Lung (tissue), 12 donors: ENCODE data around the gene B3GALT4. TPM values are rescaled to one million over a fixed set of nuclear protein-coding genes. Genes with fewer than 3 reads are reported as not detected.

Experiments used
- ATAC-seq: fragments of 200-7000 bp; cut with Tn5 transposase; one replicate; pipeline ENCODE4 v1.9.1; 2020; ENCODE audit warnings: moderate number of reproducible peaks; ENCODE audit not compliant: insufficient read depth, low FRiP score
- DNase-seq, 3 donors: peaks; one replicate each; pipeline ENCODE4 v3.0.0-alpha.2; 2013 to 2017
- H3K27ac ChIP-seq, 2 donors: one replicate each; pipeline ENCODE4 v1.5.1; 2013; ENCODE audit warnings: mild to moderate bottlenecking in 2 of 2, moderate library complexity in 2 of 2, control low read depth in 1 of 2, inconsistent platforms in 1 of 2, low read depth in 1 of 2, low read length in 1 of 2
- H3K27me3 ChIP-seq, 3 donors: one replicate each; pipeline ENCODE4 v1.5.1; 2013; ENCODE audit warnings: low read length in 2 of 3; ENCODE audit not compliant: control insufficient read depth in 3 of 3, insufficient read depth in 3 of 3
- H3K36me3 ChIP-seq, 4 donors: one replicate each; pipeline ENCODE4 v1.5.1; 2013; ENCODE audit warnings: low read length in 4 of 4, mild to moderate bottlenecking in 1 of 4, moderate library complexity in 1 of 4; ENCODE audit not compliant: control insufficient read depth in 4 of 4, insufficient read depth in 4 of 4
- H3K4me1 ChIP-seq, 5 donors: one replicate each; pipeline ENCODE4 v1.5.1; 2013; ENCODE audit warnings: low read length in 5 of 5, mild to moderate bottlenecking in 2 of 5, moderate library complexity in 1 of 5; ENCODE audit not compliant: control insufficient read depth in 5 of 5, insufficient read depth in 5 of 5
- H3K4me3 ChIP-seq: one replicate; pipeline ENCODE4 v1.5.1; 2013; ENCODE audit warnings: mild to moderate bottlenecking, control low read depth, moderate library complexity
- H3K9ac ChIP-seq, 2 donors: one replicate each; pipeline ENCODE4 v1.5.1; 2013; ENCODE audit warnings: low read length in 2 of 2, control low read depth in 1 of 2; ENCODE audit not compliant: insufficient read depth in 1 of 2
- H3K9me3 ChIP-seq, 4 donors: one replicate each; pipeline ENCODE4 v1.5.1; 2013; ENCODE audit warnings: low read length in 3 of 4, mild to moderate bottlenecking in 1 of 4, moderate library complexity in 1 of 4; ENCODE audit not compliant: control insufficient read depth in 4 of 4, insufficient read depth in 3 of 4
- WGBS, 2 donors: extraction: QIAGEN DNeasy Blood & Tissue Kit; methylation state at CpG; one replicate each; pipeline ENCODE4 v1.1.7; 2013; 5-methylcytosine and 5-hydroxymethylcytosine counted together
- polyA plus RNA-seq, 2 donors: library from polyadenylated mRNA; stranded (reverse); fragments of 200-250 nt; gene quantifications; one replicate each; pipeline ENCODE4 v1.2.1, GENCODE V29; 2013
- total RNA-seq, 2 donors: library from RNA; depleted of rRNA in 1 of 2; stranded (reverse); fragments of >200 nt in 1 of 2; gene quantifications; one replicate each; pipeline ENCODE4 v1.2.1, GENCODE V29; 2014 to 2021
- TF ChIP-seq, protein P1 (sequence below): IDR thresholded peaks from 2 replicates; pipeline ENCODE4 v1.5.1; 2012; ENCODE audit warnings: mild to moderate bottlenecking; ENCODE audit errors: control extremely low read depth, extremely low read depth
- donor health status: control.
- donor health status: control.
- donor health status: Bipolar disorder and iron deficiency.
- donor health status: healthy.
- donor health status: DM: yes; HTN: yes; CAD: no.

The B3GALT4 gene
- total and polyA plus RNA-seq, 4 donors = 6.8 to 19.0 (median 14.0) TPM

DNA sequence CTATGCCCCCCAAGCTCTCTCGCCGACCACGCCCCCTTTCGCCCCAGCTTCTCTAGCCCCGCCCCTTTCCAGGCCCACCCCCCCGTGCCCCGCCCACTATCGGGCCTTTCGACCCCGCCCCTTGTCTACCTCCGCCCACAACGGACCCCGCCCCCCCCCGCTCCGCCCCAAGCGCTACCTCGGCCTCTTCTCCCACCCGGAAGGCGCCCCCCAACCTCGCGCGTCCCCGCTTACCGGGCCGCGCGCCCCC, 40.4 kb downstream of the B3GALT4 start:
- Histone ChIP-seq H3K4me3 (no peak overlapping the region), H3K9me3 (no peaks in the 10 kb centered on the region), H3K27ac (no peak overlapping the region), H3K27me3 (no peaks in the 10 kb centered on the region), H3K4me1 (peaks cover 12 to 38% (median 17%) of the 10 kb centered on the region in 5 donors), H3K36me3 (peaks cover 4 to 46% (median 30%) of the 10 kb centered on the region in 4 donors), H3K9ac (no peak overlapping the region)
- TF ChIP-seq, protein P1, sequence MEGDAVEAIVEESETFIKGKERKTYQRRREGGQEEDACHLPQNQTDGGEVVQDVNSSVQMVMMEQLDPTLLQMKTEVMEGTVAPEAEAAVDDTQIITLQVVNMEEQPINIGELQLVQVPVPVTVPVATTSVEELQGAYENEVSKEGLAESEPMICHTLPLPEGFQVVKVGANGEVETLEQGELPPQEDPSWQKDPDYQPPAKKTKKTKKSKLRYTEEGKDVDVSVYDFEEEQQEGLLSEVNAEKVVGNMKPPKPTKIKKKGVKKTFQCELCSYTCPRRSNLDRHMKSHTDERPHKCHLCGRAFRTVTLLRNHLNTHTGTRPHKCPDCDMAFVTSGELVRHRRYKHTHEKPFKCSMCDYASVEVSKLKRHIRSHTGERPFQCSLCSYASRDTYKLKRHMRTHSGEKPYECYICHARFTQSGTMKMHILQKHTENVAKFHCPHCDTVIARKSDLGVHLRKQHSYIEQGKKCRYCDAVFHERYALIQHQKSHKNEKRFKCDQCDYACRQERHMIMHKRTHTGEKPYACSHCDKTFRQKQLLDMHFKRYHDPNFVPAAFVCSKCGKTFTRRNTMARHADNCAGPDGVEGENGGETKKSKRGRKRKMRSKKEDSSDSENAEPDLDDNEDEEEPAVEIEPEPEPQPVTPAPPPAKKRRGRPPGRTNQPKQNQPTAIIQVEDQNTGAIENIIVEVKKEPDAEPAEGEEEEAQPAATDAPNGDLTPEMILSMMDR = no peak
- ATAC-seq = peak; percentile 4
- WGBS, 2 donors = 0 to 2% methylated on average over 12 to 26 of the region's 27 CpGs
- DNase-seq = no peak

DNA sequence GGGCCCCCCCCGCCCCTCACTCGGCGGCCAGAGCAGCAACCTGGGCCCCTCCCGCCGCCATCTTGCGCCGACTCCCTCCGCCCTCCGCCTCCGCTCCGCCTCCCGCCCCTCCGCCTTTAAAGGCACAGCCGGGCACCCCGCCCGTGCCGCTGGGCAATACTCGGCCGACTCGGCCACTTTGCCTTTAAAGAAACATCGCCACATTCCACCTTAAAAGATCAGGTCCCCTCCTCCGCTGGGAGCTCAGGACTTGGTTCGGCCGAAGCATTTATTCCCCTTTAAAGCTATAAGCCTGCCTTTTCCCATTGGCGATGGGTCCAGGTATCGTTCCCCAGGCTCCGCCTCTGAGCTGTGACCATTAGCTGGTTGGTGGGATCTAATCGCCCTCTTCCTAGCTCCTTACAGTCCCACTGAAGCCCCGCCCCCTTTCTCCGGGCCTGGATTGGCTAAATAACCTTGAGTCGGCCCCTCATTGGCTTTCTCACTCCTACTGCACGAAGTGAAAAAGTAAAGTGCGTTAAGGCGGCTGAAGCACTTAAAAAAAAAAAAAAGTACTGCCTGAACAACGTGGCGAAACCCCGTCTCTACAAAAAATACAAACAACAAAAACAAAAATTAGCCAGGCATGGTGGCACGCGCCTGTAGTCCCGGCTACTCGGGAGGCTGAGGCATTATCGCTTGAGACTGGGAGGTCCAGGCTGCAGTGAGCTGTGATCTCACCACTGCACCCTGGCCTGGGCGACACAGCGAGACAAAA, 40.9 kb downstream of the B3GALT4 start, which contains the start of gene ZBTB22:
ZBTB22 (minus strand) TSS at position 76 of the 757 bp plus-strand sequence. CDS start 828 bp downstream, outside the sequence.
- Histone ChIP-seq H3K4me1 (peaks cover 12 to 35% (median 15%) of the 10 kb centered on the region in 5 donors), H3K36me3 (peaks cover 4 to 46% (median 30%) of the 10 kb centered on the region in 4 donors), H3K4me3 (peak within 1 kb of the TSS; percentile 30), H3K27ac (peak within 1 kb of the TSS; percentile 62 to 76), H3K9ac (peak within 1 kb of the TSS in 1 of 2 donors; percentile 85), H3K27me3 (no peaks in the 10 kb centered on the region), H3K9me3 (no peaks in the 10 kb centered on the region)
- peak; percentile 67 for ATAC-seq
- DNase-seq = peak; percentile 99 to 100 (median 99)
- TF ChIP-seq, protein P1 = no peak
- 2% methylated on average over 41 to 44 of the region's 44 CpGs for WGBS, 2 donors

DNA sequence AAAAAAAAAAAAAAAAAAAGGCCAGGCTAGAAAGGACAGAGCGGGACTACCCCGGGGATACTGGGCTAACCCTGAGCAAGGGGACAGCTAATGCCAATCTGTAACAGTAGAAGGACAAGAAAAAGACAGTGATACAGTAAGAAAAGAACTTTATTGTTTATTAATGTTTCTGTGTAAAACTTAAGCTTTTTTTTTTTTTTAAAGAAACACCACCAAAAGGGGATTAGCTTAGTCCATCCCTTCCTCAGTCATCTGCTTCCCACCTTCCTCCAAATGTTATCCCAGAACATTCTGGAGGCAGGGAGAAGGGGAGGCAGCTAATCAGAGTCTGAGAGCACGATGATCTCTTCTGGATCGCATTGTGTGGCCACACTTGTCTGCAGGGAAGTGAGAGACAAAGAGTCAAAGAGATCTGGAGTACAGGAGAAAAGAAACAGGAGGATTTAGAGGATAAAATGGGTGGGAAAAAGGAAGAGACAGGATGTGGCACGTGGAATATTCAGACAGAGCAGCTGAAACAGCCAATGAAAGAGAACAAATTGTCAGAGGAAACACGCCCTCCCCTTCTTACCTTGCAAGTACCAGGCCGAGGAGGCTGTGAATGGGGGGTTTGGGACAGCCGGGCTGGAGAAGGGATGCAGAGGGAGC, 41.6 kb downstream of the B3GALT4 start:
- Histone ChIP-seq H3K4me3 (no peak overlapping the region), H3K4me1 (peaks cover 12 to 36% (median 15%) of the 10 kb centered on the region in 5 donors), H3K27ac (peak overlapping the region; percentile 60 to 76), H3K9ac (peak overlapping the region in 1 of 2 donors; percentile 29), H3K9me3 (no peaks in the 10 kb centered on the region), H3K36me3 (peaks cover 4 to 46% (median 30%) of the 10 kb centered on the region in 4 donors), H3K27me3 (no peaks in the 10 kb centered on the region)
- DNase-seq (no peak), ATAC-seq (no peak)
- TF ChIP-seq, protein P1 = no peak
- 69% methylated on average over 8 of the region's 8 CpGs for WGBS, 2 donors
